DND-41 (cell line): ENCODE results near the gene CD96.
"Not testable (repeated sequence)": the region's sequence is repeated elsewhere in the genome, so short reads cannot be mapped to it uniquely, and the experiment has no call there.

Source experiments
- ATAC-seq: fragments of 200-7000 bp; cut with Tn5 transposase; 3 replicates; pipeline ENCODE4 v1.9.1; 2021; ENCODE audit warnings: low read depth; ENCODE audit not compliant: insufficient read depth
- DNase-seq: peaks from one replicate; pipeline ENCODE4 v3.0.0-alpha.2; 2020
- H2AFZ ChIP-seq: 2 replicates; pipeline ENCODE4 v1.6.0; 2012; ENCODE audit warnings: low read depth, low read length
- H3K27ac ChIP-seq: 2 replicates; pipeline ENCODE4 v1.5.1; 2012; ENCODE audit warnings: low read length, inconsistent platforms
- H3K27me3 ChIP-seq: fragments of 200-600 bp; sonication (generic); 2 replicates; pipeline ENCODE4 v1.6.0; 2012; ENCODE audit warnings: low read length, mild to moderate bottlenecking, inconsistent platforms; ENCODE audit not compliant: insufficient read depth, poor library complexity
- H3K36me3 ChIP-seq: 2 replicates; pipeline ENCODE4 v1.5.1; 2012; ENCODE audit warnings: low read length, inconsistent platforms; ENCODE audit not compliant: insufficient read depth
- H3K4me1 ChIP-seq: 2 replicates; pipeline ENCODE4 v1.5.1; 2012; ENCODE audit warnings: mild to moderate bottlenecking, low read length; ENCODE audit not compliant: insufficient read depth
- H3K4me2 ChIP-seq: 2 replicates; pipeline ENCODE4 v1.6.0; 2012; ENCODE audit warnings: mild to moderate bottlenecking, moderate library complexity, low read length, inconsistent platforms; ENCODE audit not compliant: insufficient read depth
- H3K4me3 ChIP-seq, 2 experiments: fragments of 200-600 bp in 1 of 2; shearing (Covaris generic) in 1 of 2; 2 replicates each; pipeline ENCODE4 v1.5.1; 2012 to 2016; ENCODE audit warnings: inconsistent platforms in 2 of 2, low read length in 2 of 2, mild to moderate bottlenecking in 2 of 2, low read depth in 1 of 2, moderate library complexity in 1 of 2
- H3K79me2 ChIP-seq: 2 replicates; pipeline ENCODE4 v1.6.0; 2012; ENCODE audit warnings: low read length, inconsistent platforms; ENCODE audit not compliant: insufficient read depth
- H3K9ac ChIP-seq: 2 replicates; pipeline ENCODE4 v1.6.0; 2012; ENCODE audit warnings: low read depth, mild to moderate bottlenecking, inconsistent platforms, low read length, moderate library complexity
- H3K9me3 ChIP-seq: 2 replicates; pipeline ENCODE4 v1.5.1; 2012; ENCODE audit warnings: low read length, moderate library complexity, mild to moderate bottlenecking, inconsistent platforms; ENCODE audit not compliant: insufficient read depth, severe bottlenecking
- H4K20me1 ChIP-seq: 2 replicates; pipeline ENCODE4 v1.6.0; 2012; ENCODE audit warnings: low read length; ENCODE audit not compliant: insufficient read depth
- EZH2 ChIP-seq: IDR thresholded peaks from 3 replicates; pipeline ENCODE4 v1.6.1; 2012; ENCODE audit warnings: borderline replicate concordance, low read depth, mild to moderate bottlenecking, moderate library complexity, low read length, inconsistent platforms; ENCODE audit not compliant: severe bottlenecking
- TF ChIP-seq, protein P1 (sequence below): IDR thresholded peaks from 2 replicates; pipeline ENCODE4 v1.5.1; 2012; ENCODE audit warnings: borderline replicate concordance, low read length, moderate library complexity, mild to moderate bottlenecking; ENCODE audit not compliant: poor library complexity, severe bottlenecking; ENCODE audit errors: extremely low read depth

The CD96 gene

DNA sequence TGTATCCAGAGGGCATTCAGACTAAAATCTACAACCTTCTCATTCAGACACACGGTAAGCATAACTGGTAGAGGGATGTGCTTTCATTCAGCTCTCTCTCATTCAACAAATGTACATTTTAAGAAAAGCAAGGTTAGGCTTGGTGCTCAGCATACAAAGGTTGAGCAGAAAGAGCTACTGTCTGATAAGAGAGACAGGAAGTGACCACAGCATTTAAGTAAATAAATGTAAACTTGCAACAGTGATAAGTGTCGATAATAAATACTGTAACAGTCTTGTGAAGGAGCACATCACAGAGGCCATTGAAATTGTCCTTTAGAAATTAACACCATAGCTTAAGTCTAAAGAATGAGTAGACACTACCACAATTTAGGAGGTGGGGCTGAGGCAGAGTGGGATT is 3.4 kb downstream of the CD96 start:
- DNase-seq (no peak), ATAC-seq (no peak)
- no peak overlapping the region for H2AFZ ChIP-seq
- peaks cover 53% of the 10 kb centered on the region for H3K36me3 ChIP-seq
- TF ChIP-seq, protein P1, sequence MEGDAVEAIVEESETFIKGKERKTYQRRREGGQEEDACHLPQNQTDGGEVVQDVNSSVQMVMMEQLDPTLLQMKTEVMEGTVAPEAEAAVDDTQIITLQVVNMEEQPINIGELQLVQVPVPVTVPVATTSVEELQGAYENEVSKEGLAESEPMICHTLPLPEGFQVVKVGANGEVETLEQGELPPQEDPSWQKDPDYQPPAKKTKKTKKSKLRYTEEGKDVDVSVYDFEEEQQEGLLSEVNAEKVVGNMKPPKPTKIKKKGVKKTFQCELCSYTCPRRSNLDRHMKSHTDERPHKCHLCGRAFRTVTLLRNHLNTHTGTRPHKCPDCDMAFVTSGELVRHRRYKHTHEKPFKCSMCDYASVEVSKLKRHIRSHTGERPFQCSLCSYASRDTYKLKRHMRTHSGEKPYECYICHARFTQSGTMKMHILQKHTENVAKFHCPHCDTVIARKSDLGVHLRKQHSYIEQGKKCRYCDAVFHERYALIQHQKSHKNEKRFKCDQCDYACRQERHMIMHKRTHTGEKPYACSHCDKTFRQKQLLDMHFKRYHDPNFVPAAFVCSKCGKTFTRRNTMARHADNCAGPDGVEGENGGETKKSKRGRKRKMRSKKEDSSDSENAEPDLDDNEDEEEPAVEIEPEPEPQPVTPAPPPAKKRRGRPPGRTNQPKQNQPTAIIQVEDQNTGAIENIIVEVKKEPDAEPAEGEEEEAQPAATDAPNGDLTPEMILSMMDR, result no peak
- TF ChIP-seq EZH2, result no peak
- H3K27me3 ChIP-seq, result no peaks in the 10 kb centered on the region
- H3K4me3 ChIP-seq, result peak overlapping the region in 1 of 2 experiments; percentile 65; a peak in 2 of 4 replicates
- H3K79me2 ChIP-seq, result peaks cover 86% of the 10 kb centered on the region
- peaks cover 84% of the 10 kb centered on the region for H3K4me1 ChIP-seq
- peak overlapping the region; percentile 99 for H3K27ac ChIP-seq
- H4K20me1 ChIP-seq, result peaks cover 17% of the 10 kb centered on the region
- peak overlapping the region; percentile 78 for H3K4me2 ChIP-seq
- peak overlapping the region; percentile 81 for H3K9ac ChIP-seq
- H3K9me3 ChIP-seq, result no peaks in the 10 kb centered on the region

DNA sequence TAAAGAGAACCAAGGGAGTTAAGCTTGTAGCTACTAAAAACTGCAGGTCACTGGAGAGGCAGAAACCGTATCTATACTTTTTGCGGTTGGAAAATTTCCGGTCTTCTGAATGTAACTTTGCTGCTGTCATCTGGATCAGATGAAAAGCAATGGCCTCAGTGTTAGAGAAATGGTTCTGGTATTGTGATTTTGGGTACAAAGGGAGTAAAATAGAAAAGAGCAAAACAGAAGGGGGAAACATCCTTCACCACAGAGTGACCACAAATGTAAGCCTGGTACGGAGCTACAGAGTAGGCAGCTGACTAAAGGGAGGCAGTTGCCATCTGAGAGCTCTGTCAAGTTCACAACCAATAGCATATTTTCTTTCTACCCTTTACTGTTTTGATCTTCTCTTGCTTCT is 5.6 kb downstream of the CD96 start:
- DNase-seq, result peak; percentile 83
- no peak overlapping the region for H2AFZ ChIP-seq
- peak overlapping the region; percentile 78 for H3K4me2 ChIP-seq
- peaks cover 76% of the 10 kb centered on the region for H3K36me3 ChIP-seq
- peak overlapping the region in 1 of 2 experiments; percentile 65; a peak in 3 of 4 replicates for H3K4me3 ChIP-seq
- peak overlapping the region; percentile 99 for H3K27ac ChIP-seq
- H3K4me1 ChIP-seq, result peaks cover 80% of the 10 kb centered on the region
- H3K27me3 ChIP-seq, result no peaks in the 10 kb centered on the region
- peak overlapping the region; percentile 81 for H3K9ac ChIP-seq
- no peak for TF ChIP-seq EZH2
- TF ChIP-seq, protein P1, result no peak
- peaks cover 17% of the 10 kb centered on the region for H4K20me1 ChIP-seq
- ATAC-seq, result peak; percentile 88
- H3K9me3 ChIP-seq, result no peaks in the 10 kb centered on the region
- peaks cover 94% of the 10 kb centered on the region for H3K79me2 ChIP-seq

DNA sequence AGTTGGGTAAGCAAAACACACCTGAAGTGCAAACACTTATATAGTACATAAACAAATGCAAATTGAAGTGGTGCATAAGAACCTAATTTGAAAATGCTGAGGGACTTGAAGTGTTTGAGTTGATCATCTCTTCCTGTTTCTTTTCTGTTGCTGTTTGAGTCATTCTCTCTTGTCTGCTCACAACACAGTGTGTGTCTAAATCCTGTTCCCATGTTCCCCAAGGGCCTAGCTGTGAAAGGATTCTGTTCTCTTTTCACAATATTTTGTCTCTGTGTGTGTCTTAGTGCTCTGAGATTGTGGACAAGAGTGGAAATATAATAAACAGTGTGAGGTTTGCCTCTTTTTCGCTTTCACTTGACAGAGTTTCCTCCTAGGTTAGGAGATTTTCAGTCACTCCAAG is 6.1 kb downstream of the CD96 start:
- H4K20me1 ChIP-seq, result peaks cover 17% of the 10 kb centered on the region
- DNase-seq (no peak), ATAC-seq (peak; percentile 39)
- H3K79me2 ChIP-seq, result peaks cover 94% of the 10 kb centered on the region
- H3K36me3 ChIP-seq, result peaks cover 76% of the 10 kb centered on the region
- H2AFZ ChIP-seq, result 0 out of 2 replicates have a peak overlapping the region, but pooled peaks have one; percentile 5
- peak overlapping the region; percentile 81 for H3K9ac ChIP-seq
- peak overlapping the region; percentile 99 for H3K27ac ChIP-seq
- H3K27me3 ChIP-seq, result no peaks in the 10 kb centered on the region
- TF ChIP-seq, protein P1, result no peak
- no peak for TF ChIP-seq EZH2
- H3K9me3 ChIP-seq, result no peaks in the 10 kb centered on the region
- peak overlapping the region; percentile 78 for H3K4me2 ChIP-seq
- H3K4me3 ChIP-seq, result peak overlapping the region; percentile 8 to 65; a peak in 3 of 4 replicates
- H3K4me1 ChIP-seq, result peaks cover 80% of the 10 kb centered on the region

DNA sequence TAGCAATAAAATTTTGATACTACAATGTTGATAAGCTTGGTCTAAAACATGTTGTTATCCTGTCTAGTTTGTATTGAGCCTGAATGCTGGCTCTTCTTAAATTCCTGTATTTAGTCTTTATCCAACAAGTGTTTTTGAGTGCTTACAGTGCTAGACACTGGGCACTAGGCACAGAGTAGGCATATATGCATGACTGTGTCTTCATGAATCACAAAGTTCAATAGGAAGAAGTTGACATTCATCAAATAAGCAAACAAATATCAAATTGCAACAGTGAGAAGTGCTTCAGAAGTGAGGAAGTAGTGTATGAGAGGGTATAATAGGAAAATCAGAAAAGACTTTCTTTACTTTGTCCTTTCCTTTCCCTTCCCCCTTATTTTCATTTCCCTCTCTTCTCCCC is 6.8 kb downstream of the CD96 start:
- H2AFZ ChIP-seq, result no peak overlapping the region
- peak overlapping the region; percentile 99 for H3K27ac ChIP-seq
- no peaks in the 10 kb centered on the region for H3K9me3 ChIP-seq
- peaks cover 80% of the 10 kb centered on the region for H3K4me1 ChIP-seq
- no peak for ATAC-seq
- H3K4me2 ChIP-seq, result peak overlapping the region; percentile 78
- peak overlapping the region; percentile 81 for H3K9ac ChIP-seq
- H3K4me3 ChIP-seq, result peak overlapping the region; percentile 8 to 65; a peak in 3 of 4 replicates
- peaks cover 17% of the 10 kb centered on the region for H4K20me1 ChIP-seq
- no peak for DNase-seq
- H3K79me2 ChIP-seq, result peaks cover 94% of the 10 kb centered on the region
- TF ChIP-seq EZH2, result no peak
- TF ChIP-seq, protein P1, result no peak
- H3K27me3 ChIP-seq, result no peaks in the 10 kb centered on the region
- peaks cover 76% of the 10 kb centered on the region for H3K36me3 ChIP-seq

DNA sequence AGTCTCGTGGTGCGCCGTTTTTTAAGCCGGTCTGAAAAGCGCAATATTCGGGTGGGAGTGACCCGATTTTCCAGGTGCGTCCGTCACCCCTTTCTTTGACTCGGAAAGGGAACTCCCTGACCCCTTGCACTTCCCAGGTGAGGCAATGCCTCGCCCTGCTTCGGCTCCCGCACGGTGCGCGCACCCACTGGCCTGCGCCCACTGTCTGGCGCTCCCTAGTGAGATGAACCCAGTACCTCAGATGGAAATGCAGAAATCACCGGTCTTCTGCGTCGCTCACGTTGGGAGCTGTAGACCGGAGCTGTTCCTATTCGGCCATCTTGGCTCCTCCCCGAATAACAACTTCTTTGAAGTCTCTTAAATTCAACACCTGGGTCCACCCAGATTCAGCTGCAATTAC is 19.9 kb downstream of the CD96 start:
- Histone ChIP-seq H3K79me2 (peaks cover 47% of the 10 kb centered on the region), H3K36me3 (peaks cover 11% of the 10 kb centered on the region), H4K20me1 (peaks cover 19% of the 10 kb centered on the region)
- DNase-seq, H3K27ac ChIP-seq, ATAC-seq, H3K4me1 ChIP-seq, H3K4me3 ChIP-seq, H3K27me3 ChIP-seq, H3K9me3 ChIP-seq, H3K9ac ChIP-seq, H3K4me2 ChIP-seq, H2AFZ ChIP-seq: not testable (repeated sequence)
